ENCODE data around the gene TMEM134. TPM values are rescaled to one million over a fixed set of nuclear protein-coding genes. Genes with fewer than 3 reads are reported as not detected.

The TMEM134 gene
- total and polyA plus RNA-seq, 10 of the 15 experiments (the other 5 are each of a cell fraction or from before 2014, with no cell fraction given) = 1.6 to 93.8 (median 27.8) TPM

GRCh38 chr11:67503119-67504004 is 34.3 kb upstream of the TMEM134 start (continued):
- TF ChIP-seq JUNB (IDR thresholded peaks at IDR 0.05) (no peak), SMAD1 (IDR thresholded peaks at IDR 0.05; ENCODE audit: low read depth, partially characterized antibody) (no peak), KDM1A (IDR thresholded peaks at IDR 0.05; ENCODE audit: borderline replicate concordance) (no peak)

DNA sequence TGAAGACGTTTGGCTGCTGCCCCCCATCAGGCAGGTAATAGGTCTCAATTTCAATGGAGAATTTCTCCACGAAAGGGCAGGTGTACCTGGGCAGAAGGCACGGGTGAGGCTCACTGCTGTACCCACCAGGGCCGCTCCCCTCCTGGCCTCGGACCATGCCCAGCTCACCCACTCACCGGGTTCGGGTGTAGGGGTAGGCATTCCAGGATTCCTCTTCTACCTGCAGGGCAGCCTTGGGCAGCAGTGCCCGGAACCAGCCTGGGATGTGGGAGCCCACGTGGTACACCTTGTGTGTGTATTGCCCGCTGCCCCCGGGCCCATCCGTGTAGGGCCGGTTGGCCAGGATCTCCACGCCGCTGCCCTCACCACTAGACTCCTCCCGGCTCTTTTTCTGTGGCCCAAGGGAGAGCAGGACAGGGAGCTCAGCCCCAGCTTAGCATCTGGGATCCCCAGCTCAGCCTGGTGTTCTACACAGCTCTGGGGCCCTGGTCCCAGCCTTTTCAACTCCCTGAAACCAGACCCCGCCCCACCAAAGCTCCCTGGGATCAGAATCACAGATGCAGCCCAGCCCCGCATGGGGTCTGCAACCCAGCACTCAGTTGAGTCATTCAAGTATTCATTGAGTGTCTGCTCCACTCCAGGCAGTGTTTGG is 33.4 kb upstream of the TMEM134 start:
- peaks cover 28% of the 10 kb centered on the region for H3K79me2 ChIP-seq (ENCODE audit: control insufficient read depth, insufficient read depth, low read length)
- BruUV-seq (replicated peaks) = no TSS peak
- intact Hi-C loops (cut with micrococcal nuclease; ENCODE audit: unreplicated experiment) = no loop called here
- DNase-seq (ENCODE audit: low read depth, low spot score) (no peak), FAIRE-seq (no peak), ATAC-seq (no peak)
- no peak overlapping the region for H3K9ac ChIP-seq (ENCODE audit: control insufficient read depth, insufficient read depth, low read length)
- peaks cover 23% of the 10 kb centered on the region for H3K4me1 ChIP-seq (ENCODE audit: control insufficient read depth, insufficient read depth, low read length)
- POLR2A ChIA-PET = interaction anchor here (0.5 to 1.3 kb wide), 5 partner anchors 12 to 150 kb away, joined by 3 to 4 read pairs (median 3); partner anchors contain the start of genes POLD4 and TBC1D10C
- SMC1A ChIA-PET (ENCODE audit: uncharacterized antibody, unreplicated experiment) = no interaction called here
- TF ChIP-seq CBX3 (IDR thresholded peaks at IDR 0.05; ENCODE audit: borderline replicate concordance, low read depth) = no peak
- TF ChIP-seq NRF1 (conservative IDR thresholded peaks at IDR 0.05; ENCODE audit: low read depth, low read length) = no peak
- TF ChIP-seq, protein P1, sequence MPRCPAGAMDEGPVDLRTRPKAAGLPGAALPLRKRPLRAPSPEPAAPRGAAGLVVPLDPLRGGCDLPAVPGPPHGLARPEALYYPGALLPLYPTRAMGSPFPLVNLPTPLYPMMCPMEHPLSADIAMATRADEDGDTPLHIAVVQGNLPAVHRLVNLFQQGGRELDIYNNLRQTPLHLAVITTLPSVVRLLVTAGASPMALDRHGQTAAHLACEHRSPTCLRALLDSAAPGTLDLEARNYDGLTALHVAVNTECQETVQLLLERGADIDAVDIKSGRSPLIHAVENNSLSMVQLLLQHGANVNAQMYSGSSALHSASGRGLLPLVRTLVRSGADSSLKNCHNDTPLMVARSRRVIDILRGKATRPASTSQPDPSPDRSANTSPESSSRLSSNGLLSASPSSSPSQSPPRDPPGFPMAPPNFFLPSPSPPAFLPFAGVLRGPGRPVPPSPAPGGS (IDR thresholded peaks at IDR 0.05; ENCODE audit: borderline replicate concordance, insufficient read depth, low read depth, low read length, poor library complexity, severe bottlenecking) = no peak
- TF ChIP-seq ZNF24 (IDR thresholded peaks at IDR 0.05) = no peak
- no peak for TF ChIP-seq SIX5 (IDR thresholded peaks at IDR 0.05; ENCODE audit: low read depth, low read length, severe bottlenecking)
- no peak for TF ChIP-seq SUPT20H (IDR thresholded peaks at IDR 0.05; ENCODE audit: borderline replicate concordance, control insufficient read depth, low read depth, low read length)
- TF ChIP-seq, protein P2, sequence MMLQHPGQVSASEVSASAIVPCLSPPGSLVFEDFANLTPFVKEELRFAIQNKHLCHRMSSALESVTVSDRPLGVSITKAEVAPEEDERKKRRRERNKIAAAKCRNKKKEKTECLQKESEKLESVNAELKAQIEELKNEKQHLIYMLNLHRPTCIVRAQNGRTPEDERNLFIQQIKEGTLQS (IDR thresholded peaks at IDR 0.05; ENCODE audit: borderline replicate concordance, extremely low read depth, low read depth, low read length) = no peak
- TF ChIP-seq MYB (IDR thresholded peaks at IDR 0.05; ENCODE audit: borderline replicate concordance, low read depth, low read length) = no peak
- TF ChIP-seq HDAC2 (IDR thresholded peaks at IDR 0.05) = no peak
- TF ChIP-seq NBN (IDR thresholded peaks at IDR 0.05) = no peak
- no peak for TF ChIP-seq FOXM1 (IDR thresholded peaks at IDR 0.05; ENCODE audit: low read depth, low read length)
- TF ChIP-seq, protein P3, sequence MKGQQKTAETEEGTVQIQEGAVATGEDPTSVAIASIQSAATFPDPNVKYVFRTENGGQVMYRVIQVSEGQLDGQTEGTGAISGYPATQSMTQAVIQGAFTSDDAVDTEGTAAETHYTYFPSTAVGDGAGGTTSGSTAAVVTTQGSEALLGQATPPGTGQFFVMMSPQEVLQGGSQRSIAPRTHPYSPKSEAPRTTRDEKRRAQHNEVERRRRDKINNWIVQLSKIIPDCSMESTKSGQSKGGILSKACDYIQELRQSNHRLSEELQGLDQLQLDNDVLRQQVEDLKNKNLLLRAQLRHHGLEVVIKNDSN (IDR thresholded peaks at IDR 0.05; ENCODE audit: borderline replicate concordance, extremely low read length, insufficient read depth, low read depth, low read length) = no peak
- TF ChIP-seq JUNB (IDR thresholded peaks at IDR 0.05) = no peak
- no peak for TF ChIP-seq ASH2L (IDR thresholded peaks at IDR 0.05; ENCODE audit: borderline replicate concordance, low read depth)
- 91% methylated on average over 18 of the region's 18 CpGs for WGBS (ENCODE audit: insufficient coverage, insufficient replicate concordance, low lambda C conversion rate, missing lambda C conversion rate)
- RAD21 ChIA-PET (ENCODE audit: unreplicated experiment) = interaction anchor here (1.1 to 1.5 kb wide), 3 partner anchors 15 to 102 kb away, joined by 3 read pairs; no protein-coding TSS in a partner anchor
- in situ Hi-C loops (cut with MboI) = no loop called here
- H4K20me1 ChIP-seq (ENCODE audit: control insufficient read depth, insufficient read depth) = no peaks in the 10 kb centered on the region
- H3K9me3 ChIP-seq (replicated peaks; ENCODE audit: control insufficient read depth, insufficient read depth, low read length) = no peaks in the 10 kb centered on the region
- no peak overlapping the region for H2AFZ ChIP-seq (ENCODE audit: control insufficient read depth, low read depth, low read length)
- no peak overlapping the region for H3K27ac ChIP-seq (ENCODE audit: control insufficient read depth, insufficient read depth)
- CTCF ChIA-PET = interaction anchor here (0.6 to 0.7 kb wide), 2 partner anchors 382 to 883 kb away, joined by 3 to 5 read pairs; no protein-coding TSS in a partner anchor
- H3K4me2 ChIP-seq (ENCODE audit: control insufficient read depth, insufficient read depth) = no peak overlapping the region
- H3K27me3 ChIP-seq (replicated peaks in 1 of 2; ENCODE audit: control insufficient read depth in 2 of 2, insufficient read depth in 2 of 2, low read length in 1 of 2) = no peaks in the 10 kb centered on the region
- peaks cover 0 to 3% of the 10 kb centered on the region in 2 experiments; a peak in 2 of 4 replicates for H3K36me3 ChIP-seq (ENCODE audit: control insufficient read depth in 2 of 2, insufficient read depth in 2 of 2, low read length in 1 of 2)
- H3K4me3 ChIP-seq = no peak overlapping the region

Data from GM12878 (cell line).